Activated CD8-positive, alpha-beta memory T cell treated with anti-CD3 and anti-CD28 coated beads, Interleukin-2, amount 50 U/mL, for 24 hours (primary cell): ENCODE data around the gene PRMT2.
"Not testable (repeated sequence)": the region's sequence is repeated elsewhere in the genome, so short reads cannot be mapped to it uniquely, and the experiment has no call there.

ENCODE experiments used
- DNase-seq: peaks from one replicate; pipeline ENCODE4 v3.0.0-alpha.2; 2020; ENCODE audit errors: extremely low read depth

Gene PRMT2

DNA sequence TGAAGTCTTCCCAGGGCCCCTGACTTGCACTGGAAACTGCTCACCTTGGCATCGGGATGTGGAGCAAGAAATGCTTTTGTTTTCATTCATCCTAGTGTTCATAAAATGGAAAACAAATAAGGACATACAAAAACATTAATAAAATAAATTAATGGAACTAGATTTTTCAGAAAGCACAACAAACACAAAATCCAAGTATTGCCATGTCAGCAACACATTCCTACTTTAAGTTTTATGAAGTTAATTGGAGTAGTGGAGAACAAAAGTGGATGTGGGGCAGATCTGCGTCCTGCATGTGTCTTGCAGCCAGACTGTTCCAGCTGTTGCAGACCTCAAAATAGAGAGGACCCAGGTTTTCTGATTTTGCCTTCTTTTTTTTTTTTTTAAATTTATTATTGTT lies 32.9 kb downstream of the PRMT2 start:
- DNase-seq = no peak

DNA sequence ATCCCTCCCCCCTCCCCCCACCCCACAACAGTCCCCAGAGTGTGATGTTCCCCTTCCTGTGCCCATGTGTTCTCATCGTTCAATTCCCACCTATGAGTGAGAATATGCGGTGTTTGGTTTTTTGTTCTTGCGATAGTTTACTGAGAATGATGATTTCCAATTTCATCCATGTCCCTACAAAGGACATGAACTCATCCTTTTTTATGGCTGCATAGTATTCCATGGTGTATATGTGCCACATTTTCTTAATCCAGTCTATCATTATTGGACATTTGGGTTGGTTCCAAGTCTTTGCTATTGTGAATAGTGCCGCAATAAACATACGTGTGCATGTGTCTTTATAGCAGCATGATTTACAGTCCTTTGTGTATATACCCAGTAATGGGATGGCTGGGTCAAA lies 33.4 kb downstream of the PRMT2 start:
- DNase-seq = not testable (repeated sequence)

- DNase-seq = no peak
Observed at GRCh38 chr21:46674430-46675007, 39.0 kb downstream of the PRMT2 start.

- DNase-seq = no peak
Observed at GRCh38 chr21:46675595-46676280, 40.3 kb downstream of the PRMT2 start.

GRCh38 chr21:46676542-46676941 lies 41.1 kb downstream of the PRMT2 start:
- not testable (repeated sequence) for DNase-seq

- not testable (repeated sequence) for DNase-seq
Observed at GRCh38 chr21:46681593-46681992, 46.1 kb downstream of the PRMT2 start.

GRCh38 chr21:46698652-46699051 lies 63.2 kb downstream of the PRMT2 start:
- DNase-seq = not testable (repeated sequence)

DNA sequence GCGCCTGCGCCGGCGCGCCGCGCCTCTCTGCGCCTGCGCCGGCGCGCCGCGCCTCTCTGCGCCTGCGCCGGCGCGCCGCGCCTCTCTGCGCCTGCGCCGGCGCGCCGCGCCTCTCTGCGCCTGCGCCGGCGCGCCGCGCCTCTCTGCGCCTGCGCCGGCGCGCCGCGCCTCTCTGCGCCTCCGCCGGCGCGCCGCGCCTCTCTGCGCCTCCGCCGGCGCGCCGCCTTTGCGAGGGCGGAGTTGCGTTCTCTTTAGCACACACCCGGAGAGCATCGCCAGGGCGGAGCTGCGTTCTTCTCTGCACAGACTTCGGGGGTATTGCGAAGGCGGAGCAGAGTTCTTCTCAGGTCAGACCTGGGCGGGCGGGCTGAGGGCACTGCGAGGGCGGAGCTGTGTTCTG lies 63.6 kb downstream of the PRMT2 start:
- DNase-seq = not testable (repeated sequence)
